Measurements from ENCODE around the gene CABLES1. TPM values are rescaled to one million over a fixed set of nuclear protein-coding genes. Genes with fewer than 3 reads are reported as not detected.

CABLES1 gene
- total and polyA plus RNA-seq, 3 donors from 2014 or later, result 6.2 to 15.8 (median 12.0) TPM

DNA sequence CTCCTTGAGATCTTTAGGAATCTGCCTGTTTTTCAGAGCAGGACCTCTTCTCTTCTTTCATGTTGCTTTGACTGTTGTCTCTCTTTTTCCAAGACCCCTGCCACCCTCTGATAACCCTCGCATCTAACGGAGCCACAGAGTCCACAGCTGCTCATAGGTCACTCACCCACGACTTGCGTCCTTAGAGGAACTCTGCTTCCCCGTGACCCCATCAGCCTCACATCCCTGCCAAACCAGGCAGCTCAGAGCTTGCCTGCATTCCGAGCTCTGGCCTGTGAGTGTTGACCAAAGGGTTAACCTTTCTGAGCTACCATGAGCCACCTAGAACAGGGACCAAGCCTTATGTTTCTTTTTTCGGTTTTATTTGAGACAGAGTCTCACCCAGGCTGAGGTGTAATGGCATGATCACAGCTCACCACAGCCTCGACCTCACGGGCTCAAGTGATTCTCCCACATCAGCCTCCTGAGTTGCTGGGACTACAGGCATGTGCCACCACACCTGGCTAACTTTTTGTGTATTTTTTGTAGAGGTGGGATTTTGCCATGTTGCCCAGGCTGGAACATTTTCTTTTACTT lies 36.4 kb downstream of the CABLES1 start:
- Histone ChIP-seq H3K27ac (no peak overlapping the region), H3K4me1 (no peaks in the 10 kb centered on the region), H3K27me3 (no peaks in the 10 kb centered on the region), H3K4me3 (no peak overlapping the region), H3K36me3 (ENCODE audit: low read depth, missing control alignments) (no peaks in the 10 kb centered on the region), H3K9me3 (no peaks in the 10 kb centered on the region)
- intact Hi-C loops (cut with DNase I; ENCODE audit: low total_unique reads), result no loop called here
- TF ChIP-seq, protein P1, sequence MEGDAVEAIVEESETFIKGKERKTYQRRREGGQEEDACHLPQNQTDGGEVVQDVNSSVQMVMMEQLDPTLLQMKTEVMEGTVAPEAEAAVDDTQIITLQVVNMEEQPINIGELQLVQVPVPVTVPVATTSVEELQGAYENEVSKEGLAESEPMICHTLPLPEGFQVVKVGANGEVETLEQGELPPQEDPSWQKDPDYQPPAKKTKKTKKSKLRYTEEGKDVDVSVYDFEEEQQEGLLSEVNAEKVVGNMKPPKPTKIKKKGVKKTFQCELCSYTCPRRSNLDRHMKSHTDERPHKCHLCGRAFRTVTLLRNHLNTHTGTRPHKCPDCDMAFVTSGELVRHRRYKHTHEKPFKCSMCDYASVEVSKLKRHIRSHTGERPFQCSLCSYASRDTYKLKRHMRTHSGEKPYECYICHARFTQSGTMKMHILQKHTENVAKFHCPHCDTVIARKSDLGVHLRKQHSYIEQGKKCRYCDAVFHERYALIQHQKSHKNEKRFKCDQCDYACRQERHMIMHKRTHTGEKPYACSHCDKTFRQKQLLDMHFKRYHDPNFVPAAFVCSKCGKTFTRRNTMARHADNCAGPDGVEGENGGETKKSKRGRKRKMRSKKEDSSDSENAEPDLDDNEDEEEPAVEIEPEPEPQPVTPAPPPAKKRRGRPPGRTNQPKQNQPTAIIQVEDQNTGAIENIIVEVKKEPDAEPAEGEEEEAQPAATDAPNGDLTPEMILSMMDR (IDR thresholded peaks at IDR 0.05), result no peak
- TF ChIP-seq POLR2A (IDR thresholded peaks at IDR 0.05), result no peak
- DNase-seq, result no peak
- WGBS, 2 donors, result 62 to 77% methylated on average over 9 of the region's 9 CpGs

DNA sequence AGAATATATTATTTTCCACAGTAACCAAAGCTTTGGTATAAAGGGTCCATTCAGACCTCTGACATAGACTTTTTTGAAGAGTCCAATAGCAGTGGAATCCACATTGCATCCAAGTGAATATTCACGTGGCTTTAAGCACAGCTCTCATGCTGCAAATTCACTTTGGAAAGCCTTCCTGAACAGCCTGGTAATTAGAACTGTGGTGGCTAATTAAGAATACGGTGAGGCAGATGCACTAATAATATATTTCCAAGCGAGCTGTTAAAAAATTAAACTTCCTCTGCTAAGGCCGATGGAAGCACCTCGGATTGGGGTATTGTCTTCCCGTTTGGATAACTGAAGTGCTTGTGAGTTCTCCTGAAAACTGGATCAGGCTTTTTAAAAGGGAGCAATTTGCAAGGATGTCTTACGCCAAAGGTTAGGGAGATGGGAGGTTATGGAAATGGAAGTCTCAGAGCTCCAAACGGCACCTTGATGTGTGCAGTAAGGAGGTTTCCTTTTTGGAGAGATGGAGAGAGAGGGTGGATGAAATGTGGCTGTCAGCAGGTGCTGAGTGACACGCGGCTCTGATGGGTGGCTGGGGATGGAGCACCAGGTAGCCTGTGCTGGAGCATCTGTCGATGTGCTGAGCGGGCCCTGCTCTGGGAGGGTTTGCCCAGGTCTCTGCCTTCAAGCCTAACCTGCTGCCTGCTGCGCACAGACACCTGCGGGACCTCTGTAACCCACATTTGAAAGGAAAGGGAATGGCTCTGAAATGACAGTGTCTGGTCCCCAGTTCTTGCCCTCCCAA lies 37.5 kb downstream of the CABLES1 start:
- H3K36me3 ChIP-seq (ENCODE audit: low read depth, missing control alignments), result no peaks in the 10 kb centered on the region
- no peak overlapping the region for H3K27ac ChIP-seq
- intact Hi-C loops (cut with DNase I; ENCODE audit: low total_unique reads), result no loop called here
- DNase-seq, result no peak
- TF ChIP-seq POLR2A (IDR thresholded peaks at IDR 0.05), result no peak
- TF ChIP-seq, protein P1 (IDR thresholded peaks at IDR 0.05), result no peak
- no peaks in the 10 kb centered on the region for H3K9me3 ChIP-seq
- WGBS, 2 donors, result 88 to 93% methylated on average over 14 of the region's 14 CpGs
- no peak overlapping the region for H3K4me3 ChIP-seq
- H3K4me1 ChIP-seq, result no peaks in the 10 kb centered on the region
- H3K27me3 ChIP-seq, result no peaks in the 10 kb centered on the region

GRCh38 chr18:23173912-23174311 lies 38.6 kb downstream of the CABLES1 start:
- 71 to 74% methylated on average over 7 of the region's 7 CpGs for WGBS, 2 donors
- Histone ChIP-seq H3K4me3 (no peak overlapping the region), H3K36me3 (ENCODE audit: low read depth, missing control alignments) (no peaks in the 10 kb centered on the region), H3K27me3 (no peaks in the 10 kb centered on the region), H3K27ac (no peak overlapping the region), H3K4me1 (no peaks in the 10 kb centered on the region), H3K9me3 (no peaks in the 10 kb centered on the region)
- TF ChIP-seq, protein P1 (IDR thresholded peaks at IDR 0.05), result no peak
- no peak for TF ChIP-seq POLR2A (IDR thresholded peaks at IDR 0.05)
- no peak for DNase-seq
- intact Hi-C loops (cut with DNase I; ENCODE audit: low total_unique reads), result no loop called here

DNA sequence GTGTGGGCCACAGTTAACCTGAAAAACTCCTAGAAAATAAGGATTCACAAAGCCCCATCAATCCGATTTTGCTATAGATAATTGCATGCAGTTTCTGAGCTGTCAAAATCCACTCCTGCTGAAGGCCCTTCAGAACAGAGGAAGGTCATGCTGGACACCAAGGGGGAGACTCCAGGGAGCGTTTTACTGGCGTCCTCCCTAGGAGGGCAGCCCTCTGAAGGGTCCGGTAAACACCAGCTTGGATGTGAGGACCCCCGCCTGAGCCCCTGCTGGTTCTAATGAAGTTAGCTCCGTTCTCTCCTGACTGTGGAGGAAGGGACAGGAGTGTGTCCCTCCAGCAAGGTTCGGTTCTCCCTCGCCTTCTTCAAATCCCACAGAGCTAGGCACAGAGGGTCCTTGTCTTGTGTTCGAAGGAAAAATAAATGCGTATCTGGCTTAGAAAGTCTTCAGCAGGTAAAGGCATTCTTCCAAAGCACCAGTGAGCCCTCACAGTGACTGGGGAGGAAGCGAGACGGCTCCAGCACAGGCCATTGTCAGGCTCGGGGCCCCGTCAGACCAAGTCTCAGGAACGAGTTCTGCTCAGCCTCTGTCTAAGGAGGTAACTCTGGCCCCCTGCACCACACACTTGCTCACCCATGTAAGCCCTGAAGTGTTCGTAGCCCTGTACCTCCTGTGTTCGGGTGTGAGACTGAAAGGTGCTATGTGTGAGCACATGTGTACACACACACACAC lies 41.6 kb downstream of the CABLES1 start:
- Histone ChIP-seq H3K27ac (no peak overlapping the region), H3K4me1 (no peaks in the 10 kb centered on the region), H3K36me3 (ENCODE audit: low read depth, missing control alignments) (no peaks in the 10 kb centered on the region), H3K9me3 (no peaks in the 10 kb centered on the region), H3K4me3 (no peak overlapping the region), H3K27me3 (no peaks in the 10 kb centered on the region)
- no peak for DNase-seq
- TF ChIP-seq POLR2A (IDR thresholded peaks at IDR 0.05), result no peak
- TF ChIP-seq, protein P1 (IDR thresholded peaks at IDR 0.05), result no peak
- intact Hi-C loops (cut with DNase I; ENCODE audit: low total_unique reads), result no loop called here
- 93 to 97% methylated on average over 12 to 17 of the region's 17 CpGs for WGBS, 2 donors

Measured in testis (tissue), 3 donors.